Kidney (tissue), 14 donors: Measurements from ENCODE around the gene SPATS1. TPM values are rescaled to one million over a fixed set of nuclear protein-coding genes. Genes with fewer than 3 reads are reported as not detected.
A peak's percentile ranks its signal among the peaks of the same experiment; 100 is the strongest.

Experiments used
- DNase-seq, 5 donors: peaks; one replicate each; pipeline ENCODE4 v3.0.0-alpha.2; 2013 to 2020
- FAIRE-seq: peaks from 2 replicates; lab custom pipeline; 2012; peaks lifted over from hg19 to GRCh38; lab: Jason Lieb, UNC
- H3K27ac ChIP-seq, 2 donors: one replicate each; pipeline ENCODE4 v1.7.0; 2013; ENCODE audit warnings: low read depth in 2 of 2, low read length in 2 of 2, inconsistent platforms in 1 of 2
- H3K27me3 ChIP-seq: one replicate; pipeline ENCODE4 v1.7.1; 2013; ENCODE audit warnings: low read length, inconsistent platforms; ENCODE audit not compliant: control insufficient read depth, insufficient read depth
- H3K36me3 ChIP-seq, 3 donors: one replicate each; pipeline versions ENCODE4 v1.7.0 to v1.7.1; 2013; ENCODE audit warnings: low read length in 3 of 3, control low read depth in 1 of 3, inconsistent platforms in 1 of 3; ENCODE audit not compliant: insufficient read depth in 3 of 3, control insufficient read depth in 2 of 3
- H3K4me1 ChIP-seq, 3 donors: one replicate each; pipeline versions ENCODE4 v1.7.0 to v1.7.1; 2013; ENCODE audit warnings: low read length in 3 of 3, inconsistent platforms in 1 of 3, low read depth in 1 of 3; ENCODE audit not compliant: control insufficient read depth in 2 of 3, insufficient read depth in 2 of 3
- H3K4me3 ChIP-seq, 3 donors: one replicate each; pipeline versions ENCODE4 v1.7.0 to v1.8.1; 2013; ENCODE audit warnings: low read length in 3 of 3, control low read depth in 1 of 3, inconsistent platforms in 1 of 3
- H3K9ac ChIP-seq, 3 donors: one replicate each; pipeline versions ENCODE4 v1.7.0 to v1.7.1; 2013; ENCODE audit warnings: low read length in 3 of 3, control low read depth in 1 of 3, inconsistent platforms in 1 of 3
- H3K9me3 ChIP-seq, 3 donors: one replicate each; pipeline versions ENCODE4 v1.7.0 to v1.7.1; 2013; ENCODE audit warnings: low read length in 3 of 3, control low read depth in 1 of 3, inconsistent platforms in 1 of 3; ENCODE audit not compliant: control insufficient read depth in 2 of 3, insufficient read depth in 1 of 3
- CTCF ChIP-seq: IDR thresholded peaks from 3 replicates; pipeline ENCODE4 v1.5.1; 2012; ENCODE audit warnings: mild to moderate bottlenecking, moderate library complexity, borderline replicate concordance; ENCODE audit not compliant: insufficient read depth; ENCODE audit errors: extremely low read depth
- intact Hi-C: fragments of 100-400 bp; cut with DNase I; formaldehyde crosslinking; loops from one replicate; pipeline ENCODE4 v1.11.1; 2022
- polyA plus RNA-seq: library from polyadenylated mRNA; stranded (reverse); fragments of 350-450 nt; fragmentation: Illumina TruSeq; extraction: RNeasy Lipid Tissue Mini Kit (QIAGEN cat#74804); gene quantifications from one replicate; pipeline ENCODE4 v1.2.3, GENCODE V29; 2014; ENCODE audit warnings: low read depth, low replicate concordance; ENCODE audit not compliant: insufficient read depth
- total RNA-seq: library from RNA; stranded (reverse); fragmentation: NEBNext Ultra II Directional; extraction: Animal tissue kit (Norgen Biotek cat#: 25700); gene quantifications from one replicate; pipeline ENCODE4 v1.2.1, GENCODE V29; 2021
- donor health status: control.
- donor health status: control.
- donor health status: control.
- donor health status: control.
- donor health status: control.
- donor health status: DM: yes; HTN: yes; CAD: no.
- donor health status: Normal renal cell carcinoma (clear cell type).

Gene SPATS1
- total and polyA plus RNA-seq, 2 donors from 2014 or later, result not detected

- no peaks in the 10 kb centered on the region for H3K27me3 ChIP-seq
- H3K9ac ChIP-seq, result peak overlapping the region; percentile 41 to 83 (median 82)
- FAIRE-seq, result no peak
- peak in 1 of 5 donors; percentile 48 for DNase-seq
- H3K36me3 ChIP-seq, result peaks cover 1 to 7% (median 5%) of the 10 kb centered on the region in 3 donors
- H3K27ac ChIP-seq, result no peak overlapping the region
- peak overlapping the region; percentile 88 to 96 (median 93) for H3K4me3 ChIP-seq
- H3K9me3 ChIP-seq, result no peaks in the 10 kb centered on the region
- H3K4me1 ChIP-seq, result peaks cover 2 to 13% (median 8%) of the 10 kb centered on the region in 3 donors
- TF ChIP-seq CTCF, result no peak
- intact Hi-C loops, result no loop called here
Measured at GRCh38 chr6:44388135-44388487, 45.7 kb downstream of the SPATS1 start.

GRCh38 chr6:44388887-44389286 is 46.4 kb downstream of the SPATS1 start:
- Histone ChIP-seq H3K27me3 (no peaks in the 10 kb centered on the region), H3K27ac (no peak overlapping the region), H3K36me3 (peaks cover 7 to 14% (median 9%) of the 10 kb centered on the region in 3 donors), H3K9me3 (no peaks in the 10 kb centered on the region), H3K4me1 (peaks cover 2 to 13% (median 8%) of the 10 kb centered on the region in 3 donors), H3K9ac (no peak overlapping the region), H3K4me3 (peak overlapping the region in 2 of 3 donors; percentile 27 to 88)
- TF ChIP-seq CTCF, result no peak
- DNase-seq (no peak), FAIRE-seq (no peak)
- intact Hi-C loops, result no loop called here

GRCh38 chr6:44390158-44390683 is 47.8 kb downstream of the SPATS1 start:
- no peaks in the 10 kb centered on the region for H3K9me3 ChIP-seq
- no peak overlapping the region for H3K9ac ChIP-seq
- DNase-seq, result peak in 2 of 5 donors; percentile 25 to 52
- H3K27me3 ChIP-seq, result no peaks in the 10 kb centered on the region
- peaks cover 2 to 13% (median 8%) of the 10 kb centered on the region in 3 donors for H3K4me1 ChIP-seq
- H3K27ac ChIP-seq, result no peak overlapping the region
- intact Hi-C loops, result no loop called here
- H3K4me3 ChIP-seq, result no peak overlapping the region
- TF ChIP-seq CTCF, result no peak
- peaks cover 16 to 25% (median 16%) of the 10 kb centered on the region in 3 donors for H3K36me3 ChIP-seq
- no peak for FAIRE-seq

Other genes starting within 250 kb of the SPATS1 start
- 27.9 TPM for gene MRPL14, start 215.2 kb upstream of the SPATS1 start, total RNA-seq
- 71.5 TPM for gene MRPL14, start 215.2 kb upstream of the SPATS1 start, polyA plus RNA-seq
- 27.3 TPM for gene TMEM63B, start 215.1 kb upstream of the SPATS1 start, total RNA-seq
- gene TMEM63B, start 215.1 kb upstream of the SPATS1 start, polyA plus RNA-seq, result 18.2 TPM
- gene CAPN11, start 183.8 kb upstream of the SPATS1 start, total RNA-seq, result 2.3 TPM
- gene CAPN11, start 183.8 kb upstream of the SPATS1 start, polyA plus RNA-seq, result 0.39 TPM
- gene MYMX, start 125.7 kb upstream of the SPATS1 start, total RNA-seq, result 1.1 TPM
- gene MYMX, start 125.7 kb upstream of the SPATS1 start, polyA plus RNA-seq, result 2.2 TPM
- 74.6 TPM for gene SLC29A1, start 119.1 kb upstream of the SPATS1 start, total RNA-seq
- gene SLC29A1, start 119.1 kb upstream of the SPATS1 start, polyA plus RNA-seq, result 50.1 TPM
- gene HSP90AB1, start 95.5 kb upstream of the SPATS1 start, total RNA-seq, result 551 TPM
- gene HSP90AB1, start 95.5 kb upstream of the SPATS1 start, polyA plus RNA-seq, result 499 TPM
- gene SLC35B2, start 85.1 kb upstream of the SPATS1 start, total RNA-seq, result 45.1 TPM
- gene SLC35B2, start 85.1 kb upstream of the SPATS1 start, polyA plus RNA-seq, result 49.5 TPM
- gene NFKBIE, start 77.1 kb upstream of the SPATS1 start, total RNA-seq, result 19.0 TPM
- 12.6 TPM for gene NFKBIE, start 77.1 kb upstream of the SPATS1 start, polyA plus RNA-seq
- gene TMEM151B, start 72.2 kb upstream of the SPATS1 start, total RNA-seq, result not detected
- gene TMEM151B, start 72.2 kb upstream of the SPATS1 start, polyA plus RNA-seq, result not detected
- 12.6 TPM for gene AARS2, start 29.3 kb upstream of the SPATS1 start, total RNA-seq
- 5.4 TPM for gene AARS2, start 29.3 kb upstream of the SPATS1 start, polyA plus RNA-seq
- gene CDC5L, start 45.1 kb downstream of the SPATS1 start, total RNA-seq, result 17.6 TPM
- gene CDC5L, start 45.1 kb downstream of the SPATS1 start, polyA plus RNA-seq, result 7.6 TPM